Thyroid gland (tissue), 4 donors: ENCODE results near the gene CROT. TPM values are rescaled to one million over a fixed set of nuclear protein-coding genes. Genes with fewer than 3 reads are reported as not detected.

Source experiments
- DNase-seq, 2 donors: peaks; one replicate each; pipeline ENCODE4 v3.0.0-alpha.2; 2019
- H3K27ac ChIP-seq, 3 donors: fragments of 200-600 bp; sonication (generic); 1 replicate in 2 of 3; 2 replicates in 1 of 3; pipeline ENCODE4 v1.5.1; 2016 to 2019; ENCODE audit warnings: mild to moderate bottlenecking in 1 of 3, moderate library complexity in 1 of 3
- H3K27me3 ChIP-seq: fragments of 200-600 bp; sonication (generic); one replicate; pipeline ENCODE4 v1.5.1; 2019
- H3K36me3 ChIP-seq, 2 donors: fragments of 200-600 bp; sonication (generic); one replicate each; pipeline ENCODE4 v1.5.1; 2016 to 2019
- H3K4me1 ChIP-seq, 2 donors: fragments of 200-600 bp; sonication (generic); one replicate each; pipeline ENCODE4 v1.5.1; 2017 to 2019
- H3K4me3 ChIP-seq, 3 donors: fragments of 200-600 bp; sonication (generic); replicated peaks in 1 of 3; 1 replicate in 2 of 3; 2 replicates in 1 of 3; pipeline ENCODE4 v1.5.1; 2016; ENCODE audit warnings: mild to moderate bottlenecking in 1 of 3
- H3K9me3 ChIP-seq: fragments of 200-600 bp; sonication (generic); one replicate; pipeline ENCODE4 v1.5.1; 2017
- CTCF ChIP-seq, 6 experiments: fragments of 200-600 bp in 3 of 6; fragments of 450-650 bp in 3 of 6; sonication (generic) in 3 of 6; IDR thresholded peaks; one replicate each; pipeline ENCODE4 v1.5.1; 2016 to 2019; ENCODE audit warnings: antibody characterized with exemption in 6 of 6, mild to moderate bottlenecking in 2 of 6, inconsistent platforms in 1 of 6, moderate library complexity in 1 of 6
- POLR2A ChIP-seq, 2 donors: fragments of 450-650 bp; IDR thresholded peaks; one replicate each; pipeline ENCODE4 v1.6.1; 2017; ENCODE audit warnings: antibody characterized with exemption in 2 of 2, mild to moderate bottlenecking in 2 of 2, moderate library complexity in 1 of 2
- WGBS, 2 donors: methylation state at CpG; one replicate each; pipeline ENCODE4 v1.1.5; 2017; 5-methylcytosine and 5-hydroxymethylcytosine counted together
- intact Hi-C: fragments of 100-400 bp; cut with DNase I; formaldehyde crosslinking; loops from one replicate; pipeline ENCODE4 v1.15.1; 2023
- total RNA-seq, 4 donors: library from RNA; depleted of rRNA; stranded (reverse); fragments of >200 nt; gene quantifications; one replicate each; pipeline ENCODE4 v1.2.3, GENCODE V29; 2016

Gene CROT
- total RNA-seq, 4 donors from 2014 or later: 66.8 to 101 (median 93.0) TPM

- Histone ChIP-seq H3K4me3 (no peak overlapping the region), H3K27me3 (no peaks in the 10 kb centered on the region), H3K36me3 (no peaks in the 10 kb centered on the region), H3K27ac (no peak overlapping the region), H3K9me3 (no peaks in the 10 kb centered on the region), H3K4me1 (peaks cover 13 to 18% of the 10 kb centered on the region in 2 donors)
- 93 to 100% methylated on average over 2 of the region's 2 CpGs for WGBS, 2 donors
- intact Hi-C loops: no loop called here
- TF ChIP-seq POLR2A (IDR thresholded peaks at IDR 0.05): no peak
- no peak for DNase-seq
These were observed 4.0 kb upstream of the CROT start for GRCh38 chr7:87341441-87341840.

- no peak overlapping the region for H3K27ac ChIP-seq
- DNase-seq: no peak
- H3K9me3 ChIP-seq: no peaks in the 10 kb centered on the region
- WGBS, 2 donors: 62 to 63% methylated on average over 3 of the region's 3 CpGs
- H3K4me3 ChIP-seq: no peak overlapping the region
- TF ChIP-seq POLR2A (IDR thresholded peaks at IDR 0.05): no peak
- TF ChIP-seq CTCF (IDR thresholded peaks at IDR 0.05): no peak
- H3K36me3 ChIP-seq: no peaks in the 10 kb centered on the region
- intact Hi-C loops: no loop called here
- peaks cover 20 to 25% of the 10 kb centered on the region in 2 donors for H3K4me1 ChIP-seq
- H3K27me3 ChIP-seq: no peaks in the 10 kb centered on the region
These were observed 3.2 kb upstream of the CROT start for GRCh38 chr7:87342231-87342630.

- no peaks in the 10 kb centered on the region for H3K27me3 ChIP-seq
- H3K4me3 ChIP-seq: peak overlapping the region in 1 of 3 donors; percentile 50
- intact Hi-C loops: no loop called here
- no peak for TF ChIP-seq POLR2A (IDR thresholded peaks at IDR 0.05)
- no peak for TF ChIP-seq CTCF (IDR thresholded peaks at IDR 0.05)
- 37 to 48% methylated on average over 2 of the region's 2 CpGs for WGBS, 2 donors
- H3K9me3 ChIP-seq: no peaks in the 10 kb centered on the region
- peak overlapping the region in 2 of 3 donors; percentile 87 to 91 for H3K27ac ChIP-seq
- peaks cover 26 to 31% of the 10 kb centered on the region in 2 donors for H3K4me1 ChIP-seq
- peaks cover 0 to 5% of the 10 kb centered on the region in 2 donors for H3K36me3 ChIP-seq
- DNase-seq: no peak
These were observed 1.0 kb upstream of the CROT start for GRCh38 chr7:87344446-87344845.

- TF ChIP-seq POLR2A (IDR thresholded peaks at IDR 0.05) (no peak), CTCF (IDR thresholded peaks at IDR 0.05) (no peak)
- DNase-seq: peak in 1 of 2 donors; percentile 8
- 3 to 9% methylated on average over 8 of the region's 8 CpGs for WGBS, 2 donors
- peaks cover 0 to 7% of the 10 kb centered on the region in 2 donors for H3K36me3 ChIP-seq
- peaks cover 26 to 31% of the 10 kb centered on the region in 2 donors for H3K4me1 ChIP-seq
- peak overlapping the region; percentile 53 to 91 (median 87) for H3K27ac ChIP-seq
- intact Hi-C loops: no loop called here
- H3K4me3 ChIP-seq: peak overlapping the region; percentile 50 to 76 (median 56)
- H3K27me3 ChIP-seq: no peaks in the 10 kb centered on the region
- no peaks in the 10 kb centered on the region for H3K9me3 ChIP-seq
These were observed 503 bp downstream of the CROT start for GRCh38 chr7:87345962-87346371.

- peaks cover 0 to 7% of the 10 kb centered on the region in 2 donors for H3K36me3 ChIP-seq
- H3K4me1 ChIP-seq: peaks cover 26 to 31% of the 10 kb centered on the region in 2 donors
- DNase-seq: no peak
- H3K4me3 ChIP-seq: no peak overlapping the region
- H3K27ac ChIP-seq: peak overlapping the region in 2 of 3 donors; percentile 87 to 91
- no peaks in the 10 kb centered on the region for H3K27me3 ChIP-seq
- TF ChIP-seq CTCF (IDR thresholded peaks at IDR 0.05): no peak
- no peak for TF ChIP-seq POLR2A (IDR thresholded peaks at IDR 0.05)
- H3K9me3 ChIP-seq: no peaks in the 10 kb centered on the region
- intact Hi-C loops: no loop called here
- 86 to 100% methylated on average over 1 of the region's 1 CpG for WGBS, 2 donors
These were observed 1.7 kb downstream of the CROT start for GRCh38 chr7:87347207-87347606.
